Measurements from ENCODE around the gene TSPO. TPM values are rescaled to one million over a fixed set of nuclear protein-coding genes. Genes with fewer than 3 reads are reported as not detected.

The TSPO gene
- total RNA-seq, 1 donor from 2014 or later: 38.9 TPM

DNA sequence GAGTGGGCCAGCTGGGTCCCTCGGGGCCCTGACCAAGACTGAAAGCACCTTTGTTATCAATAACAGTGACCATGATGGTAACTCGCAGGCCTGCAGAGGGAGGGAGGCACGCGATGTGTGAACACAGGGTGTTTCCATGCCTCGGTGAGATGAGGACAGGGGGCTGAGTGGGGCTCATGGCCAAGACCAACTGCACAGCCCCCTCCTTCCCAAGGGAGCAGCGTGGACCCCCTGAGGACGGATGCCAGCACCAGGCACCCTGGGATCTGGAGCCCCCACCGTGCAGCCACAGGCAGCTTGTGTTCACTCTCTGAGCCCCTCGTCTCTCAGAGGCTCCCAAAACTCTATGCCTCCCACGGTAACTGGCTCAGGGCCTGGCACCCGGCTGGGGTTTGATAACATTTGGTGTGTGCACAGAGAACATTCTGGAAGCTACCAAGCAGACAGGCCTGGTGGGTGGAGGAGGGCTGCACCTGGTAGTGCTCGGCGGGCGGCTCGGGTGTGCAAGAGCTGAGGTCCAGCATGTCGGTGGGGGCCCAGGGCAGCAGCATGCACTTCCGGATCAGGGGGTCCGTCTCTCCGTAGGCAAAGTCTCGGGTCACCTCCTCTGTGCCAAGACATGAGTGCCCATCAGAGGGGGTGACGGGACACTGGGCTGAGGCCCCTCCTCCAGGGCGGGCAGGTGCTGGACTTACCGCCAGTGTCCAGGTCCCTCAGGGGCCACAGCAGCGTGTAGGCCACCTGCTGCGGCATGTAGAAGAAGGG, 28.0 kb downstream of the TSPO start:
- TF ChIP-seq, protein P1, sequence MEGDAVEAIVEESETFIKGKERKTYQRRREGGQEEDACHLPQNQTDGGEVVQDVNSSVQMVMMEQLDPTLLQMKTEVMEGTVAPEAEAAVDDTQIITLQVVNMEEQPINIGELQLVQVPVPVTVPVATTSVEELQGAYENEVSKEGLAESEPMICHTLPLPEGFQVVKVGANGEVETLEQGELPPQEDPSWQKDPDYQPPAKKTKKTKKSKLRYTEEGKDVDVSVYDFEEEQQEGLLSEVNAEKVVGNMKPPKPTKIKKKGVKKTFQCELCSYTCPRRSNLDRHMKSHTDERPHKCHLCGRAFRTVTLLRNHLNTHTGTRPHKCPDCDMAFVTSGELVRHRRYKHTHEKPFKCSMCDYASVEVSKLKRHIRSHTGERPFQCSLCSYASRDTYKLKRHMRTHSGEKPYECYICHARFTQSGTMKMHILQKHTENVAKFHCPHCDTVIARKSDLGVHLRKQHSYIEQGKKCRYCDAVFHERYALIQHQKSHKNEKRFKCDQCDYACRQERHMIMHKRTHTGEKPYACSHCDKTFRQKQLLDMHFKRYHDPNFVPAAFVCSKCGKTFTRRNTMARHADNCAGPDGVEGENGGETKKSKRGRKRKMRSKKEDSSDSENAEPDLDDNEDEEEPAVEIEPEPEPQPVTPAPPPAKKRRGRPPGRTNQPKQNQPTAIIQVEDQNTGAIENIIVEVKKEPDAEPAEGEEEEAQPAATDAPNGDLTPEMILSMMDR (IDR thresholded peaks at IDR 0.05; ENCODE audit: unreplicated experiment): no peak
- H3K4me3 Mint-ChIP-seq (ENCODE audit: unreplicated experiment): no peak overlapping the region
- peaks cover 11% of the 10 kb centered on the region for H3K4me1 Mint-ChIP-seq (ENCODE audit: unreplicated experiment)
- H3K36me3 Mint-ChIP-seq (ENCODE audit: low read depth, unreplicated experiment): peaks cover 9% of the 10 kb centered on the region
- no peak for DNase-seq (ENCODE audit: low spot score)
- no peaks in the 10 kb centered on the region for H3K27me3 Mint-ChIP-seq (ENCODE audit: unreplicated experiment)
- no peaks in the 10 kb centered on the region for H3K9me3 Mint-ChIP-seq (ENCODE audit: unreplicated experiment)
- no peak overlapping the region for H3K27ac Mint-ChIP-seq (ENCODE audit: unreplicated experiment)

DNA sequence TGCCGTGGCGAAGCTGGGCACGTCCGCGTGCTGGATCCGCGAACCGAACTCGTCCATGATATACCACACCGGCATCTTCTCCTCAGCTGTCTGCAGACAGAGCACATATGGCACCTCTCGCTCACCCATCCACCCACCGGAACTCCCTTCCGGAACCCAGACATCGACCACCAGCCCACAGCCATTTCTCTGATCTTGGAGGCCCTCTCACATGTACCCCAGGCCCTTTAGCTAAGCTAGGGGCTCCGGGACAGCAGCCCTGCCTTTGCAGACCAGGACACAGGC, 28.5 kb downstream of the TSPO start:
- no peak overlapping the region for H3K27ac Mint-ChIP-seq (ENCODE audit: unreplicated experiment)
- no peak overlapping the region for H3K4me3 Mint-ChIP-seq (ENCODE audit: unreplicated experiment)
- peaks cover 9% of the 10 kb centered on the region for H3K36me3 Mint-ChIP-seq (ENCODE audit: low read depth, unreplicated experiment)
- H3K4me1 Mint-ChIP-seq (ENCODE audit: unreplicated experiment): peaks cover 11% of the 10 kb centered on the region
- no peaks in the 10 kb centered on the region for H3K9me3 Mint-ChIP-seq (ENCODE audit: unreplicated experiment)
- no peaks in the 10 kb centered on the region for H3K27me3 Mint-ChIP-seq (ENCODE audit: unreplicated experiment)
- DNase-seq (ENCODE audit: low spot score): no peak
- TF ChIP-seq, protein P1 (IDR thresholded peaks at IDR 0.05; ENCODE audit: unreplicated experiment): no peak

DNA sequence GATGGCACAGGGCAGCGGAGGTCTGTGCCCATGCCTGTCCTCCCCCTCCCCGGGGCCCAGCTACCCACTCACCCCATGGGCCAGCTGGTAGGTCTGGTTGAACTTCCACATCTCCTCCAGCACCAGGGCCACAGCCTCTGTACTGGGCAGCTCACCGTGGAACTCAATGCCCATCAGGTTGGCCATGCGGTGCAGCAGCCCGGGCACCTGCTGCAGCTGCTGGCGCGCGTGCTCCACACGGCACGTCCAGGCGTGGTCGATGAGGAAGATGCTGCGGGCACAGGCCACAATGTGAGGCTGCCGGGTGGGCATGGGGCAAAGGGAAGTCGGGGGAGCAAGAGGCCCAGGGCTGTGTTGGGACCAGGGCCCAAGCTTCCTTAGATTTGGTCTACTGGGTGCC, 29.3 kb downstream of the TSPO start:
- Mint-ChIP-seq H3K4me1 (ENCODE audit: unreplicated experiment) (peaks cover 11% of the 10 kb centered on the region), H3K4me3 (ENCODE audit: unreplicated experiment) (no peak overlapping the region), H3K36me3 (ENCODE audit: low read depth, unreplicated experiment) (peaks cover 9% of the 10 kb centered on the region), H3K27me3 (ENCODE audit: unreplicated experiment) (no peaks in the 10 kb centered on the region), H3K27ac (ENCODE audit: unreplicated experiment) (no peak overlapping the region), H3K9me3 (ENCODE audit: unreplicated experiment) (no peaks in the 10 kb centered on the region)
- DNase-seq (ENCODE audit: low spot score): no peak
- TF ChIP-seq, protein P1 (IDR thresholded peaks at IDR 0.05; ENCODE audit: unreplicated experiment): no peak

DNA sequence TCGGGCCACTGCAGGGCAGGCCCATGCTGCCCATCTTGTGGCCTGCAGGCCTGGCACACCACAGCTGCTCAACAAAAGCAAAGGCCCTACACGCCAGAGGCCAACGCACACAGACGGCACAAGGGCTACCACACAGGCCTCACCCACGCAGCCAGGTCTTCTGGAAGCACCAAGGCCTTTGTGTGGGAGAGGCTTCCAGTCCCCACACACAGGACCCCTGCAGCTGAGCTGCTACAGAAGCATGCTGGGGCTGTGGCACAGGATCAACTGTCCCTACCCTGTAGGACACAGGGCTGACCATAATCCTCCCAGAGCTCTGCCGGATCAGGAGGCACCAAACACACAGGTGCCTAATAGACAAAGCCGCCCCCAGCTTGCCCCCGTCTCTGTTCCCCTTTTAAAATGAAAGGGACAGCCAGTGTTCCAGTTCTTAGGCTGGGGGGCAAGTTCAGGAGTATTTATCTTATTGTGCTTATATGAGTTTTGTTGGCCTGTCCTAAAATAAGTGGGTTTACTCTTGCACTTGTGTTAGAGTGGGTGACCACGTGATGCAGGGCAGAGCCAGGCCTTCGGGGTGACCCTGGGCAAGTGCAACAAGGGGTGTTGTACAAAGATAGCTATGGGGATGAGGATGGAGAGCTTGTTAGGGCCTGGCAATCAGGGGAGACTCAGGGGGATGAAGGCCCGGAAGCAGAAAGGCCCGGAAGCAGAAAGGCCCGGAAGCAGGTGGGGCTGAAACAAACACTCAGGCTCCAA, 30.1 kb downstream of the TSPO start:
- Mint-ChIP-seq H3K27ac (ENCODE audit: unreplicated experiment) (no peak overlapping the region), H3K9me3 (ENCODE audit: unreplicated experiment) (no peaks in the 10 kb centered on the region), H3K27me3 (ENCODE audit: unreplicated experiment) (no peaks in the 10 kb centered on the region), H3K4me1 (ENCODE audit: unreplicated experiment) (peaks cover 9% of the 10 kb centered on the region), H3K4me3 (ENCODE audit: unreplicated experiment) (no peak overlapping the region), H3K36me3 (ENCODE audit: low read depth, unreplicated experiment) (peaks cover 9% of the 10 kb centered on the region)
- no peak for DNase-seq (ENCODE audit: low spot score)
- TF ChIP-seq, protein P1 (IDR thresholded peaks at IDR 0.05; ENCODE audit: unreplicated experiment): no peak

DNA sequence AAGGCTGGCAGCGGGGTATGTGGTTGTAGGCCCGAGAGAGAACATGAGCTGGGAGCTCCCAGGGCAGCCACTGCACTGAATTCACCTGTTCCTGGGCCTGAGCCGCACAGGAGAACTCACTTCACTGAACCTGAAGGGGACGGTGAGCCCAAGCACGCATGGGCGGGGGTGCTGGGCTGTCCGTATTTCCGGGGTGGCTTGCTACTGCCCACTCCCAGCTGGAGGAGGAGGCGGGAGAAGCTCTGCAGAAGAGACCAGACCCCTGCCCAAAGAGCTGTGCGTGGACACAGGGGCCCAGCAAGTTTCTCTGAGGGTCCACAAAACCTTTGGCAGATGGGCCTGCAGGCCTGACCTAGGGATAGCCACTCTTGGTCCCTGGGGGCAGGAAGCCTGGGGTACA, 30.8 kb downstream of the TSPO start:
- DNase-seq (ENCODE audit: low spot score): no peak
- TF ChIP-seq, protein P1 (IDR thresholded peaks at IDR 0.05; ENCODE audit: unreplicated experiment): no peak
- peaks cover 9% of the 10 kb centered on the region for H3K36me3 Mint-ChIP-seq (ENCODE audit: low read depth, unreplicated experiment)
- no peak overlapping the region for H3K27ac Mint-ChIP-seq (ENCODE audit: unreplicated experiment)
- peaks cover 9% of the 10 kb centered on the region for H3K4me1 Mint-ChIP-seq (ENCODE audit: unreplicated experiment)
- no peaks in the 10 kb centered on the region for H3K9me3 Mint-ChIP-seq (ENCODE audit: unreplicated experiment)
- no peak overlapping the region for H3K4me3 Mint-ChIP-seq (ENCODE audit: unreplicated experiment)
- H3K27me3 Mint-ChIP-seq (ENCODE audit: unreplicated experiment): no peaks in the 10 kb centered on the region

Measured in endothelial cell (in vitro differentiated cells).